GM12878 (cell line): Measurements from ENCODE around the gene GPN2. TPM values are rescaled to one million over a fixed set of nuclear protein-coding genes. Genes with fewer than 3 reads are reported as not detected.
A peak's percentile ranks its signal among the peaks of the same experiment; 100 is the strongest.

Experiments used
- ATAC-seq: fragments of 200-7000 bp; cut with Tn5 transposase; 3 replicates; pipeline ENCODE4 v1.9.1; 2020; ENCODE audit warnings: mild to moderate bottlenecking, moderate library complexity
- BruUV-seq: library from RNA; stranded (reverse); fragments of 400-500 nt; replicated peaks from 2 replicates; lab custom pipeline; 2021; lab: Mats Ljungman, UMichigan
- CTCF ChIA-PET: fragments of 300-600 bp; sonication (Branson Sonifier 250); formaldehyde crosslinking; extraction: SDS; loops from one replicate; lab custom pipeline; 2021; ENCODE audit warnings: inconsistent platforms; lab: Yijun Ruan, JAX
- POLR2A ChIA-PET: fragments of 350-600 bp; formaldehyde crosslinking; extraction: SDS; loops from one replicate; lab custom pipeline; 2021; ENCODE audit warnings: inconsistent platforms; lab: Charles Lee
- RAD21 ChIA-PET: fragments of 300-600 bp; sonication (Branson Sonifier 250); formaldehyde crosslinking; loops from one replicate; lab custom pipeline; 2023; ENCODE audit warnings: antibody characterized with exemption; ENCODE audit not compliant: unreplicated experiment; lab: Charles Lee
- SMC1A ChIA-PET: fragments of 300-600 bp; sonication (Branson Sonifier 250); formaldehyde crosslinking; loops from one replicate; lab custom pipeline; 2023; ENCODE audit not compliant: unreplicated experiment, uncharacterized antibody; lab: Charles Lee
- DNase-seq: peaks from one replicate; pipeline ENCODE4 v3.0.0-alpha.2; 2011; ENCODE audit warnings: low read depth, low spot score
- FAIRE-seq: peaks from 3 replicates; lab custom pipeline; 2011; peaks lifted over from hg19 to GRCh38; lab: Jason Lieb, UNC
- H2AFZ ChIP-seq: 2 replicates; pipeline ENCODE4 v1.6.0; 2011; ENCODE audit warnings: low read depth, low read length, control low read depth; ENCODE audit not compliant: control insufficient read depth
- H3K27ac ChIP-seq: 2 replicates; pipeline ENCODE4 v1.5.1; 2011; ENCODE audit warnings: control low read depth; ENCODE audit not compliant: control insufficient read depth, insufficient read depth
- H3K27me3 ChIP-seq, 2 experiments: replicated peaks in 1 of 2; 2 replicates each; pipeline versions ENCODE4 v1.6.0 to v1.6.1; 2011; ENCODE audit warnings: low read length in 1 of 2; ENCODE audit not compliant: control insufficient read depth in 2 of 2, insufficient read depth in 2 of 2
- H3K36me3 ChIP-seq, 2 experiments: 2 replicates each; pipeline ENCODE4 v1.5.1; 2011; ENCODE audit warnings: low read length in 1 of 2; ENCODE audit not compliant: control insufficient read depth in 2 of 2, insufficient read depth in 2 of 2
- H3K4me1 ChIP-seq: 2 replicates; pipeline ENCODE4 v1.6.1; 2011; ENCODE audit warnings: mild to moderate bottlenecking, low read length, moderate library complexity, mixed read lengths; ENCODE audit not compliant: control insufficient read depth, insufficient read depth
- H3K4me2 ChIP-seq: 2 replicates; pipeline ENCODE4 v1.6.0; 2011; ENCODE audit warnings: control low read depth; ENCODE audit not compliant: control insufficient read depth, insufficient read depth
- H3K4me3 ChIP-seq: fragments of 200-600 bp; sonication (generic); 2 replicates; pipeline ENCODE4 v1.5.1; 2016
- H3K79me2 ChIP-seq: 2 replicates; pipeline ENCODE4 v1.6.0; 2011; ENCODE audit warnings: low read length; ENCODE audit not compliant: control insufficient read depth, insufficient read depth
- H3K9ac ChIP-seq: 2 replicates; pipeline ENCODE4 v1.8.0; 2011; ENCODE audit warnings: low read length, control low read depth, mixed read lengths; ENCODE audit not compliant: control insufficient read depth, insufficient read depth
- H3K9me3 ChIP-seq: replicated peaks from 3 replicates; pipeline ENCODE4 v1.5.1; 2011; ENCODE audit warnings: mild to moderate bottlenecking, low read length; ENCODE audit not compliant: control insufficient read depth, insufficient read depth
- H4K20me1 ChIP-seq: 2 replicates; pipeline ENCODE4 v1.6.0; 2011; ENCODE audit not compliant: control insufficient read depth, insufficient read depth
- BCL11A ChIP-seq: IDR thresholded peaks from 2 replicates; pipeline ENCODE4 v1.6.1; 2011; ENCODE audit warnings: low read depth, low read length
- BCLAF1 ChIP-seq: fragments of 450-650 bp; IDR thresholded peaks from 2 replicates; pipeline ENCODE4 v1.6.1; 2017; ENCODE audit warnings: antibody characterized with exemption, mild to moderate bottlenecking, moderate library complexity
- DPF2 ChIP-seq: fragments of 450-650 bp; IDR thresholded peaks from 2 replicates; pipeline ENCODE4 v1.6.1; 2017; ENCODE audit warnings: mild to moderate bottlenecking
- EZH2 ChIP-seq: IDR thresholded peaks from 2 replicates; pipeline ENCODE4 v1.6.1; 2012; ENCODE audit warnings: low read depth, mild to moderate bottlenecking, control low read depth, inconsistent platforms, low read length, borderline replicate concordance; ENCODE audit not compliant: control insufficient read depth
- KLF5 ChIP-seq: fragments of 450-650 bp; IDR thresholded peaks from 2 replicates; pipeline ENCODE4 v1.6.1; 2014; ENCODE audit warnings: mild to moderate bottlenecking; ENCODE audit not compliant: partially characterized antibody
- NFIC ChIP-seq: IDR thresholded peaks from 2 replicates; pipeline ENCODE4 v1.6.1; 2012; ENCODE audit warnings: low read depth, mild to moderate bottlenecking, inconsistent platforms, low read length, moderate library complexity
- NR2C2 ChIP-seq: IDR thresholded peaks from 2 replicates; pipeline ENCODE4 v1.6.1; 2011; ENCODE audit warnings: borderline replicate concordance, low read depth; ENCODE audit not compliant: control insufficient read depth, insufficient read length
- TCF3 ChIP-seq: IDR thresholded peaks from 2 replicates; pipeline ENCODE4 v1.6.1; 2012; ENCODE audit warnings: low read depth, mild to moderate bottlenecking, low read length, borderline replicate concordance; ENCODE audit not compliant: insufficient read depth
- YY1 ChIP-seq: IDR thresholded peaks from 2 replicates; pipeline ENCODE4 v1.6.1; 2011; ENCODE audit warnings: low read depth, mild to moderate bottlenecking, low read length
- WGBS: methylation state at CpG from one replicate; pipeline ENCODE4 v1.1.6; 2016; ENCODE audit warnings: low lambda C conversion rate; ENCODE audit not compliant: insufficient replicate concordance, insufficient coverage; ENCODE audit errors: missing lambda C conversion rate; 5-methylcytosine and 5-hydroxymethylcytosine counted together
- in situ Hi-C: fragments of 300-500 bp; cut with MboI; formaldehyde crosslinking; loops from 9 replicates; pipeline ENCODE4 v1.14.3; 2018; ENCODE audit warnings: mixed read lengths
- intact Hi-C: fragments of 100-400 bp; cut with micrococcal nuclease; formaldehyde crosslinking; loops from one replicate; pipeline ENCODE4 v1.14.2; 2022; ENCODE audit not compliant: unreplicated experiment
- polyA plus RNA-seq, 11 experiments: library from polyadenylated mRNA; depleted of rRNA in 4 of 11; unstranded in 6 of 11; stranded (reverse) in 5 of 11; fragments of >200 nt; fragmentation: Nextera tagmentation in 4 of 11; fragmentation: Illumina TruSeq in 1 of 11; extraction: Ambion mirVana in 4 of 11; extraction: Trizol in 1 of 11; gene quantifications; 1 replicate in 1 of 11; 2 replicates in 10 of 11; pipeline versions ENCODE4 v1.2.1 to v1.2.3, GENCODE V29; 2011 to 2016; ENCODE audit warnings: inconsistent platforms in 2 of 11, missing spikeins in 2 of 11, low read depth in 1 of 11
- total RNA-seq, 4 experiments: library from RNA; depleted of rRNA in 3 of 4; stranded (reverse); fragments of >200 nt in 3 of 4; fragmentation: Illumina TruSeq in 1 of 4; extraction: Trizol in 1 of 4; gene quantifications; 2 replicates each; pipeline versions ENCODE4 v1.2.1 to v1.2.3, GENCODE V29; 2013 to 2021
- TF ChIP-seq, protein P1 (sequence below): fragments of 450-650 bp; IDR thresholded peaks from 2 replicates; pipeline ENCODE4 v1.6.1; 2017; ENCODE audit warnings: borderline replicate concordance
- TF ChIP-seq, protein P2 (sequence below): fragments of 450-650 bp; IDR thresholded peaks from 2 replicates; pipeline ENCODE4 v1.6.1; 2017; ENCODE audit warnings: low read depth, mild to moderate bottlenecking, moderate library complexity

Gene GPN2
- total and polyA plus RNA-seq, 10 of the 15 experiments (the other 5 are each of a cell fraction or from before 2014, with no cell fraction given) = 8.3 to 61.4 (median 23.3) TPM

DNA sequence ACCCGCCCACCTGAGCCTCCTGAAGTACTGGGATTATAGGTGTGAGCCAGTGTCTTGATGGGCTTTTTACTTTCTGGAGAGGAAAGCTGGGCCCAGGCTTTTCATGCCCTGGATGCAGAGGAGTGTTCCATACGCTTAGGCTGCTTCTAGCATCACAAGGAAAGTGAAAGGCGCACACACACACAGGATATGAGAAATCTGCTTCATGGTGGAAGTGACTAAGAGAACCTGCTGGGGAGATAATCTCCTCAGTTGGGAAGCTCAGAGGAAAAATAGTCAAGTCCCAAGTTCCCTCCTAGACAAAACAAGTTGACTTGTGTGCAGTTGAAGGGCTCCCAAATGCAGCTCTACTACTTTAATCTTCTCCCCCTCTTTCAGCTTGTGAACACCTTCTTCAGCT lies 33.6 kb upstream of the GPN2 start:
- SMC1A ChIA-PET = interaction anchor here (1.4 kb wide), 1 partner anchor 9 kb away, joined by 3 read pairs; no protein-coding TSS in a partner anchor
- Histone ChIP-seq H3K4me3 (no peak overlapping the region), H3K79me2 (peaks cover 29% of the 10 kb centered on the region), H3K4me1 (peaks cover 5% of the 10 kb centered on the region; the same call in 1 of the 2 replicates), H4K20me1 (no peaks in the 10 kb centered on the region; the same call in 1 of the 2 replicates), H3K36me3 (peaks cover 5 to 22% of the 10 kb centered on the region in 2 experiments), H3K27me3 (no peaks in the 10 kb centered on the region), H3K9me3 (no peaks in the 10 kb centered on the region), H2AFZ (no peak overlapping the region), H3K27ac (no peak overlapping the region), H3K9ac (no peak overlapping the region), H3K4me2 (peak overlapping the region; percentile 40)
- no peak for ATAC-seq
- 96% methylated on average over 3 of the region's 3 CpGs for WGBS
- TF ChIP-seq KLF5 = no peak
- TF ChIP-seq BCL11A = no peak
- no peak for TF ChIP-seq YY1
- no peak for TF ChIP-seq NR2C2
- TF ChIP-seq, protein P1, sequence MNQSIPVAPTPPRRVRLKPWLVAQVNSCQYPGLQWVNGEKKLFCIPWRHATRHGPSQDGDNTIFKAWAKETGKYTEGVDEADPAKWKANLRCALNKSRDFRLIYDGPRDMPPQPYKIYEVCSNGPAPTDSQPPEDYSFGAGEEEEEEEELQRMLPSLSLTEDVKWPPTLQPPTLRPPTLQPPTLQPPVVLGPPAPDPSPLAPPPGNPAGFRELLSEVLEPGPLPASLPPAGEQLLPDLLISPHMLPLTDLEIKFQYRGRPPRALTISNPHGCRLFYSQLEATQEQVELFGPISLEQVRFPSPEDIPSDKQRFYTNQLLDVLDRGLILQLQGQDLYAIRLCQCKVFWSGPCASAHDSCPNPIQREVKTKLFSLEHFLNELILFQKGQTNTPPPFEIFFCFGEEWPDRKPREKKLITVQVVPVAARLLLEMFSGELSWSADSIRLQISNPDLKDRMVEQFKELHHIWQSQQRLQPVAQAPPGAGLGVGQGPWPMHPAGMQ = no peak
- no peak for TF ChIP-seq DPF2
- RAD21 ChIA-PET = no interaction called here
- in situ Hi-C loops (no loop called here), intact Hi-C loops (no loop called here)
- no TSS peak for BruUV-seq
- POLR2A ChIA-PET = no interaction called here
- no peak for DNase-seq
- FAIRE-seq = no peak
- CTCF ChIA-PET = interaction anchor here (1.1 kb wide), 1 partner anchor 322 kb away, joined by 3 read pairs; no protein-coding TSS in a partner anchor

GRCh38 chr1:26922901-26923300 lies 32.8 kb upstream of the GPN2 start:
- peaks cover 5 to 19% of the 10 kb centered on the region in 2 experiments for H3K36me3 ChIP-seq
- ATAC-seq (no peak), DNase-seq (no peak), FAIRE-seq (no peak)
- RAD21 ChIA-PET = no interaction called here
- 65% methylated on average over 3 of the region's 3 CpGs for WGBS
- intact Hi-C loops = no loop called here
- H3K9ac ChIP-seq = peak overlapping the region; percentile 84
- H3K4me1 ChIP-seq = peaks cover 5% of the 10 kb centered on the region; the same call in 1 of the 2 replicates
- SMC1A ChIA-PET = no interaction called here
- no peaks in the 10 kb centered on the region for H3K9me3 ChIP-seq
- no peaks in the 10 kb centered on the region for H3K27me3 ChIP-seq
- CTCF ChIA-PET = no interaction called here
- H3K79me2 ChIP-seq = peaks cover 28% of the 10 kb centered on the region
- no peaks in the 10 kb centered on the region; the same call in 1 of the 2 replicates for H4K20me1 ChIP-seq
- BruUV-seq = no TSS peak
- H3K27ac ChIP-seq = peak overlapping the region; percentile 83
- POLR2A ChIA-PET = no interaction called here
- H2AFZ ChIP-seq = no peak overlapping the region
- H3K4me2 ChIP-seq = peak overlapping the region; percentile 99
- in situ Hi-C loops = no loop called here
- peak overlapping the region; percentile 76 for H3K4me3 ChIP-seq
- TF ChIP-seq NFIC (no peak), BCLAF1 (no peak), TCF3 (no peak), EZH2 (no peak)
- TF ChIP-seq, protein P2, sequence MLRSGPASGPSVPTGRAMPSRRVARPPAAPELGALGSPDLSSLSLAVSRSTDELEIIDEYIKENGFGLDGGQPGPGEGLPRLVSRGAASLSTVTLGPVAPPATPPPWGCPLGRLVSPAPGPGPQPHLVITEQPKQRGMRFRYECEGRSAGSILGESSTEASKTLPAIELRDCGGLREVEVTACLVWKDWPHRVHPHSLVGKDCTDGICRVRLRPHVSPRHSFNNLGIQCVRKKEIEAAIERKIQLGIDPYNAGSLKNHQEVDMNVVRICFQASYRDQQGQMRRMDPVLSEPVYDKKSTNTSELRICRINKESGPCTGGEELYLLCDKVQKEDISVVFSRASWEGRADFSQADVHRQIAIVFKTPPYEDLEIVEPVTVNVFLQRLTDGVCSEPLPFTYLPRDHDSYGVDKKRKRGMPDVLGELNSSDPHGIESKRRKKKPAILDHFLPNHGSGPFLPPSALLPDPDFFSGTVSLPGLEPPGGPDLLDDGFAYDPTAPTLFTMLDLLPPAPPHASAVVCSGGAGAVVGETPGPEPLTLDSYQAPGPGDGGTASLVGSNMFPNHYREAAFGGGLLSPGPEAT = no peak
